ENCODE results near the gene ARHGAP26. TPM values are rescaled to one million over a fixed set of nuclear protein-coding genes. Genes with fewer than 3 reads are reported as not detected.
A peak's percentile ranks its signal among the peaks of the same experiment; 100 is the strongest.

ARHGAP26 gene
- total RNA-seq, 1 donor from 2014 or later, result 7.1 TPM

DNA sequence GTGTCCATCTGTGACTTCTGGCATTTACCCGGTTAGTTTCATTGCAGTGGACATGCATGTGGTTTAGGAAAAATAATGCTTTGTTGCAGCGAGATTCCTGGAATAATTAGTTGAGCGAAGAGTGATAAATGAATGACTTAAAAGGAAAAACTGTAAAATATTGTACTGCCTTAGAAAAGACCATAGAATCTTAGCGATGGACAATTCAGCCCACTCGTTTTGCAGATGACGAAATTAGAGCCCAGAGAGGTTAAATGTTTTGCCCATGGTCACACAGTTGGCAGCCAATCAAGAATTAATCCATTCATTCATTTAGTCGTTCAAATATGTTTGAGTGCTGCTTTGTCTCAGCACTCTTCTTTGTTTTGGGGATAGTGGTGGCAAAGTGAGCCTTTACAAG, 107.9 kb downstream of the ARHGAP26 start:
- no peak for ATAC-seq

DNA sequence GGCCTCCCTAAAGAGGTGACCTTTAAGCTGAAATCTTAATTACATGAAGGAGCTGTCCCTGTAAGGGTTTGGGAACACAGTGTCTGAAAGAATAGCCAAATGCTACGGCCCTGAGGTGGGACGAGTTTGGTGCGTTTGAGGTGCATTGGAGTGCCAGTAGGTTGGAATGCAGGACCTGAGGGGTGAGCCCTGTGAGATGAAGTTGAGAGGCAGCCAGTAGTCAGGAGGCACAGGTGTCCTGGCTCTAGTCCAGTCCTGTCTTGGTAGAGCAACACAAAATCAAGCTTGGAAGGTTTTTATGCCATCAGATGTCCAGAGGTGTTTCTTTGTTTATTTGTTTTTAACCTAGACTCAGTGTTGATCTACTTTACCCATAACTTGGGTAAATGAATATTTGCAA, 108.5 kb downstream of the ARHGAP26 start:
- ATAC-seq, result no peak

DNA sequence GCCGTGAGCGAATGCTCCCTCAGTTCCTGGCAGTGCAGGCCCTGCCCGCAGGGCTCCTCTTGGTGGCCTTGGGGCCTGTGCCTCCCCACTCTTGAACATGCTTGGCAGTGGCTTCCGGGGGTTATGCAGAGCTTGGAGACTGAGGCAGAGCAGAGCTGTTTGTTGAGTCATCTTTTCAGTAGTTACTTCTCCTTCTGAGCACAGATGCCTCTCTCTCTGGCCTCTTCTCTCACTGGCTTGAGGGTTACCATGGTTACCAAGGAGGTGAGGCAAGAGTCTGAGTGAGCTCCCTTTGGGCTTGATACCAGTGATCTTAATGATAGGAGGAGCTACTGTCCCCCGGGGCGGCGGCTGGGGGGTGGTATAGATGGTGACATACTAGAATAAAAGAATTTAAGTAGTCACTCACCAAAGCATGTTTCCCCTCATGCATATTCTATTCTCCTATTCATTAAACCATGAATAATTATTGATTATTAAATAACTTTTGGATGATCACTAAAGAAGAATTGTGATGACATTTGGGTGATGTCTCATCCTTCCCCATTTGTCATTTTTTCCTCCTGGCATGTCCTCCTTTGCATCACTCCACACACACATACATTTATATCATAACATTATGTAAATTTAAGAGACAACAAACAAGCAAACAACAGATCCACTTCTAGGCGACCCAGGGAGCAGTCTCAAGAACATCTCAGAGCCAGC, 111.1 kb downstream of the ARHGAP26 start:
- ATAC-seq, result no peak

DNA sequence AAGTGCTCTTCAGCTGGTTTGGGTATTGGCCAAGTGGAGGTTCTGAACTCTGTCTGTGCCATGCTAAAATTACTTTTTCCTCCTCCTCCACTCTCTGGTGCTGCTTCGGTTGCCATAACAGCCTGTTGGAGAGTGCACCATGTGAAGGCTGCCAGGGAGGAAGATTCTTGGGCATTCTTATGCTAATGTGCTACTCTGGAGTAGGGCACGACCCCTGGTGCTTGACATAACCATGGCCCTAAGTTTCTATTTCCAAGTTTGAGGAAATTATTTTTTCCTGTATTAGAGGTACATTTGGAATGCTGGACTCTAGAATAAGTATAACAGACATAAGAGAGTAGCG, 111.6 kb downstream of the ARHGAP26 start:
- ATAC-seq, result no peak

DNA sequence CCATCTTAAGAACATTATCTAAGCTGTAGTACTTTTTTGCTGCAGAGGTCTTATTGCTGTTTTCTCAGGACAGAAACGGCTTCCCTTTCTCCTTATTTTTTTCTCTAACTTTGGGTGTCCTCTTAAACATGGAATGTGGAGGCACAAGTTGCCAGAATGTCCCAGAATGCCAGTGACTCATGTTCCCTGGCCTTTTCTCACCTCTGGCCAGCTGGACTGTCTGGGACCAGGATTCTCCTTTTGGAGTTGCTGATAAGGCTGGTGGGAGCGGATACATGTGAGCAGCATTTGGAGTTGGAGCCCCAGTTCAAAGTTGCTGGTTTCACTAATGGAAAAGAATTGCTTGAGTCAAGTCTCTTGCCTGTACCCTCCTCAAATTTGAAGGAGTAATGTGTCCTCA, 112.8 kb downstream of the ARHGAP26 start:
- no peak for ATAC-seq

DNA sequence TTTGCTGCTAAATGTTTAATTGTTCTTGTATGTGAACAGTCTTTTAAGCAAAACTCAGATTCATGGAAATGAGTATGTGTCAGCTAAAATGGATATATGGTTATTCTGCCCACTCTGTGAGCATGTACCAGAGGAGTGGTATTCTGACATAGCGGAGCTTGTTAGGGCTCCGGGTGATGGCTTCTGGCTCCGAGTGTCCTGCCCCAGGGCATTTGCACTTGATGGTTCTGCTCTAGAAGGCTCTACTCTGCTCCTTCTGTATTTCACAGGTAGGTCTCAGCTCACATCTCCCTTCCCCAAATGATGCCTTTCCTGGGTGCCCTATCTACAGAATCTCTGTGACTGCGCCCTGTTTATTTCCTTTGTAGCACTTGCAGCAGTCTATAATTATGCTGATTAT, 113.3 kb downstream of the ARHGAP26 start:
- ATAC-seq, result no peak

DNA sequence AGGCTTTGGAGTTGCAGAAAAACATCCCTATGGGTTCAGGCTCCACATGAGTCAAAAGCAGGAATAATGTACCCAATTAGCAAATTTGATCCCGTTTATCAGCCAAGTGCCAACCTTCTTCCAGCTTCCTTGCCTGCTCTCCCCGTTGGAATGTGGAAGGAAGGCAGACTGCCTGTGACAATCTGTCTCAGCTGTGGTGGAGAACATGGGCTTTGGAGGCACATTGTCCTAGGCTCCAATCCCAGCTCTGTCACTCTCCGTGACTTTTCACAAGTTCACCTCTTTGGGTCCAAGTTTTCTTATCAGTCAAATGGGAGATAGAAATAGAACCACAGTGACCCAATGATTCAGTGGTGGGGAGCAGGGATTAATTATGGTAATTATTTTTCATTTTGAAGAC, 113.9 kb downstream of the ARHGAP26 start:
- ATAC-seq, result no peak

DNA sequence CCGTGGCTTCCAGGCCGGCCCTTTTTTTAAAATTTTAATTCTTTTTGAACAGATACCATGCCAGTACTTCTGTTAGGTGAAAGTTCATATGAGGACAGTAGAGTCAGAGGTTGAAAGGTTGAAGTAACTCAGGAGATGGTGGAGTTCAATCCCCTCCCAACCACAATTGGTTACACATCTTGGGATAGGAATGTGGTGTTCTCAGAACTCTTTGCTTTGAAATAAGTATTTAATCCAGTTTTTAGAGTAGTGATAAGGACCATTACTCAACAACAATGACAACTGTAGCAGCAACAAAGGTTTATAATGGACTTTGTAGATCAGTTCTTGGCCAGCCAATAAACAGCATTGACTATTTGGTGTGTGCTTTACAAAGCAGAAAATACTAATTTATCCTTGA, 116.0 kb downstream of the ARHGAP26 start:
- no peak for ATAC-seq

DNA sequence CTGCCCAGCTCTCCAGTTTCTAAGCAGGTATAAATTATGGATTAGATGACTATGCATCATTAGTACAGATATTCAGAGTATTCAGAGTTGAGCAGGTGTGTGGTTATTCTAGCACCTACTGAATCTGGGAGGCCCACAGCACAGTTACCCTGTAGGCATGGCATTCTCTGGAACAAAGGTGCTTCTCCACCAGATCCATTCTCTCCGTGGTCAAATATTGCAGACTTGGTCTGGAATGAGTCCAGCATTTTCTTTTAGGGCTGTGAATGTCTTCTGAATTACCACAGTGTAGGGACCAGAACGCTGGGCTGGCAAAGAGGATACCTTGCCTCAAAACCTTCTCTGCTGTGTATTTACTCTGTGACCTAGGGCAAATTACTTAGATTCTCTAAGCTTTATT, 116.8 kb downstream of the ARHGAP26 start:
- no peak for ATAC-seq

DNA sequence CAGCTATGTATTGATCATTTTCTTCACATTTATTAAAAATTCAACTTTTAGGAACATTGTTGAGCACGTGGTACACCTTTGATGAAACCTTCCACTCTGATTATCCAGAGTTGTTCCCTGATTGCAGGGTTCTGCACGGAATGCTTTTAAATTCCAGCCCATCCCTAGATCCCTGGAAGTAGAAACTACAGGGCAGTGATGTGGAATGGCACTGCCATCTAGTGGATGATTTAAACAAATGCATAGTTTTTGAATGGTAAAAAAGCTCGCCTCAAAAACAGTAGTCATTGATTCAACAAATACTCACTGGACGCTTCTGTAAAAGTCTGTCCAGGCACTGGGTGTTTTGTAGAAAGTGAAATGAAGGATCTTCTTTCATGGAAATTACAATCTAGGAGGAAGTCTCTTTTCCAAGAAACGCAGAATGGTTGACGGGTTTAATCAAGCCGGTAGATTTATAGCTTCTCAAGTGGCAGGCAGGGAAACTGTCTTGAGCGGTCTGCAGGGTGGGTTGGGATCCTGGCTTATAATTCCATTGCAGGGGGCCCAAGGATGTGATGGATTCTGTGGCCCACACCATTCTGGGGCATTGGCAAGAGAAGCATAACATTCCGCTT, 118.4 kb downstream of the ARHGAP26 start:
- peak; percentile 53 for ATAC-seq

DNA sequence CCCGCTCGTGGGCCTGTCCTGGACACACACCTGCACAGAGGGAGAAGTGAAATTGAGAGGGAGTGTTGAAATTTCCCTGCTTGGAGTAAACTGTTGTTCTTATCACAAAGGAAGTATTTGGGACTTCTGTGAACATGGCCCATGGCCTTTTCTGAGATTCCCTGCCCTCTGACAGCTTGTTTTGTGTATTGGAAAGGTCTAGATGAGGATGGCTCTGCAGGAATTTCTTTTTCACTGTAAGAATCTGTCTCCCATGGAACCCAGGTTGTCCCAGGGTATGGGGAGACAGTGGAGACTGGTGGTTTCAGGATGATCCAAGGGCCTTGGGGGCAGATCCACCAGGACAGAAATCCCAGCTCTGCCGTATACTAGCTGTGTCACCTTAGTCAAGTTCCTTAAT, 121.8 kb downstream of the ARHGAP26 start:
- no peak for ATAC-seq

DNA sequence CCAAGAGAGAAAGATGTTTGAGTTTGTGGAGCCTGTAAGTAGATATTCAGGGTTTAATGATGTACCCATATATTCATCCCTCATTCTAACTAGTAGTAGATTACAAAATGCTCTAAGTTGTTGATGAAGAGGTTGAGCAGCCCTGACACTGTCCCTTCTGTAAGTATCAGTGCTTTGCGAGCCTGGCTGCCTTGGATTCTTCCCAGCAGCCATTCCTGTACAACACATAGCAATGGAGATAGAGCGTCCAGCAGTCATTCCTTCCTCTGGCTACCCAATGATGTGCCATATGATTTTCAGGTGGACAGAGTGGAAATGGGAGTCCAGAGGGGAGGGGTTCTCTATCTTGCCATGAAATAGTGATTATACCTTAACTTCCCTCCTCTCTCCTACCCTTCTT, 124.1 kb downstream of the ARHGAP26 start:
- no peak for ATAC-seq

DNA sequence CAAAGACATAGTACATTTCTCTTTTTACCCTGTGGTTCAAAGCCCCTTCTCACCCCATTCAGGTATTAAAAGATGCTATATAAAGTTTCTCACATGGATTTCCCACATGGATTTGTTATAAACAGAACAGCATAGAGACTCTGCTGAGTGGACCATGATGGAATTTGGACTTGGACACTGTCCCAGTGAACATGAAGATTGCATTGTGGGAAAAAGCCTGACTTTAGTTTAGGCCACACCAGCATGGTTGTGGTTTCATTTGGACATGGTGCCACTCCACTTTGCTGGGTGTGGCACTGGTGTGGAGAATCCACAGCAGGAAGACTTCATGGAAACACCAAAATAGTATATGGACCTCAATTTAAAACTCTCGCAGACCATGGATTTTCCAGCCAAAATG, 124.6 kb downstream of the ARHGAP26 start:
- ATAC-seq, result no peak

DNA sequence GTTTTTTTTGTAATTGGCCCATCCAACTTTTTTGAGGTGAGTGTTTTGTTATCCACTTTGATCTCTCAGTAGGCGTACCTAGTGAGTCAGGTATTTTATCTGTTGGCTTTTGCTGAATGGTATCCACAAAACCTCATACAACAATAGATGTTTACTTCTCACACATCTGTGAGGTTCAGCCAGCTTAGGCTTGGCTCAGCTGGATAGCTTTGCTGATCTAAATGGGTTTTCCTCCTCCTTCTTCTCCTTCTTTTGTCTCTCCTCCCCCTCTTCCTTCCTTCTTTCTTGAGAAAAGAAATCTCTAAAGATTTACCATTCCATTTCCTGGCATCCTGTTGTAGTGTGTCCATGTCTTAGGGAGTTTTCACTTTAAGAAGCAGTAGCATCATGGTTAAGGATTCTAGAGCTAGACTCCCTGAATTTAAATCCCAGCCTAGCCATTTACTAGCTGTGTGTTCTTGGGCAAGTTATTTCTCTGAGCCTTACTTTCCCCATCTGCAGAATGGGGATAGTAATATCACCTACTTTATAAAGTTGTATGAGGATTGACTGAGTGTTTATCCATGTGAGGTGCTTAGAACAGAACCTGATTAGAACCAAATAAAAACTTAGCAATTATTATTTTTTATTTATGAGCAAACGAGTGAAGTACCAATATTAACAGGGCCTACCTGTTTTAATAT, 126.3 kb downstream of the ARHGAP26 start:
- no peak for ATAC-seq

DNA sequence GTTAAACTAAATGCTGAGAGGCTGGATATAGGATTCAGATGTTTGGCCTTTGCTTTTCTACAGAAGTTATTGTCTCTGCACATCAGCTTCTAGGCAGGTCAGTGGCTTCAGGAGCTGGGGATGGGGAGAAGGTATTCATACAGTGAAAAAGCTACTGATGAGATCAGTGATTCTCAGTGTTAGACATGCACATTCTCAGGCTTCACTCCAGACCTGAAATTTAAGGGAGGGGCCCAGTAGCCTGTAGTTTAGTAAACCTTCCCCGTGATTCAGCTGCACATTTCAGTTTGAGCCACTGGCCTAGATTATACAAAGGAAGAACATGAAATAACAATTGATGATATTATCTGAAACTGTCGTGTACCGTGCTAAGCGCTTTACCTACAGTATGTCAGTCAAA, 127.2 kb downstream of the ARHGAP26 start:
- no peak for ATAC-seq

DNA sequence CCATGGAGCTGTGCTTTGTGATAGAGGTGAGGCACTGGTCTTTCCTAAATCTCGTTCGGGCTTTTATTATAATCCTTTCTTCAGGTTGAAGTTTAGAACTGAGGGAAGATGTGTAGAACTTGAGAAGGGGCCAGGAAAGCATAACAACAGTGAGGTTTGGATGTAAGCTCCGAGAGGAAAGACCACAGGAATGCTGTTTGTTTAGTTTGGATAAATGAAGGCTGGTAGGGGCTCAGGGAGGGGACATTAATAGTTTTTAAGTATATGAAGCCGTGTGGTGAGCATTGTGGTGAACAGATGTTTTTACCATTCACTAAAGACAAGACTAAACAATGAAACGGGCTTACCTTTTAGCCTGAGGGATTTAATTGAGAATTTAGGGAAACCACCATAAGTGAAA, 130.8 kb downstream of the ARHGAP26 start:
- no peak for ATAC-seq

DNA sequence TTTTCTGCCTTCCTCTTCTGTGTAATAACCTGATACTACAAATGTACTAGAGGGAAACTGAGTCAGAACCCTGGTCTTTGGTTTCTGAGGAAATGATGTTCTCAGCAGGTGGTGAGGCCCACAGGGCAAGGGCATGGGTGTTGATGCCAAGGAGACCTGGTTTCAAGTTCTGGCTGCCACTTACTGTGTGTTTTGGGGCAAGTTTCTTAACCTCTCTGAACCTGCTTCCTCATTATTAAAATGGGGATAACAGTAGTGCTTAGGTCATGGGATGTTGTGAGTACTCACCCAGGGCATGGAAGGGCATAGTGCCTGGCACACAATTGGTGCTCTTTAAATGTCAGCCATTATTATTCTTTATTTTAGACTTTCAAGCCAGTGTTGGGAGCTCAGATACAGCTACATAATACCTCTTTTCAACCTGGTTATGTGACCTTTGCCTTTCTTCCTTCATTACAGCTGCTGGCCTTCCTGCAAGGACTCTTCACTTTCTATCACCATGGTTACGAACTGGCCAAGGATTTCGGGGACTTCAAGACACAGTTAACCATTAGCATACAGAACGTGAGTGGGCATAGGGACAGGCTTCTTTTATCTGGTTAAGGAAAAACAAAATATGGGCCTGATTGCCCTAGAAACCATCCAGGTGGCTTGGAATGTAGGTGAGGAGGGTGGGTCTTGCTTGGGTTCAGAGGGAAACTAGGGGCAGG, 131.5 kb downstream of the ARHGAP26 start:
- no peak for ATAC-seq

DNA sequence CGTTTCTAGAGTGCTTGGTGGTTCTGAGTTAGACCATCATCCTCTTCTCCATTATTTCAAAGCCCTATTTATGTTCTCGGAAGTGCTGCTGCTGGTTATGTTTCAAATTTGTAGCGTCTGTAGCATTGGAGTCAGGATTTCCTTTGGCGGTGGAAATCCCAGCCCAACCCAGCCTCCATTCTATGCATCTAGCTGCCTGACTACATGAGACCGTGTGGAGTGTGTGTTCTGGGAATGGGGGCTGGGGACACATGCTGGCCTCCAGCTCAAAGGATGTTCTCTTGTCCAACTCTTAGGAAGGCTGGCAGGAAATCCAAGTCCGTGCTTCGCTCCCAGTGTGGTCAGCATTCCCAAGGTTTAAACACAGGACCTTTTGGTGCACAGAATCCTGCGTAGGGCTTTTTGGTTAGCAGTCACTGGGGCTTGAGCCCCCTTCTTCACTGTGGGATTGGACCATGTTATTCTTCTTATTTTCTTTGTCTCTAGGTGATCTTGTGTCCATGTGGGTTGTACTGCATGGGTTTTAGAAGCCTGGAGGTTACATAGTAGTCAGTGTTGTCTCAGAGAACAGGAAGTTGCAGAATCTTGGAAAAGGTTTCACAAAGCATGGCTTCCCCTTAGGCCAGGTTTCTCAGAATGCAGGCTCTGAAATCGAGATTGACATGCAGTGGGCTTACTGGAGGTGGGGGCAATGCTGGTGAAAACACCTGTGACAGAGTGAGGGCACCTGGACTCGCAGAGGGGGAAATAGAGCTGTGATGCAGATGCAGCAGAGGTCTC, 132.2 kb downstream of the ARHGAP26 start:
- ATAC-seq, result no peak

DNA sequence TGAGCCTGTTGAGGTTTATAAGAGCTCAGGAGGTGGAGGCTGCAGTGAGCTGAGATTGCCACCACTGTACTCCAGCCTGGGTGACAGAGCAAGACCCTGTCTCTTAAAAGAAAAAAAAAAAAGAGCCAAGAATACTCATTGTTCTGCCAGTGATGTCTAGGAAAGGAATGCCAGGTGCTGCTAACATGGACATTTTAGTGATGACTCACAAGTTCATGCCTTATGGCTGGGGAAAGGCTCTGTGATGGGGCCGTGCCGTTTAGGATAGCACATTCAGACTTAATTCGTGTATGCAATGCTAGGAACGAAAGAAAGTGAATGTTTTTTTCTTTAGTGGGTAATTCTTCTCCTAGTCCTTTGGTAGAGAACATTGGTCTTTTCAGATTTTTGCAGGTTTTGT, 134.2 kb downstream of the ARHGAP26 start:
- peak; percentile 64 for ATAC-seq

DNA sequence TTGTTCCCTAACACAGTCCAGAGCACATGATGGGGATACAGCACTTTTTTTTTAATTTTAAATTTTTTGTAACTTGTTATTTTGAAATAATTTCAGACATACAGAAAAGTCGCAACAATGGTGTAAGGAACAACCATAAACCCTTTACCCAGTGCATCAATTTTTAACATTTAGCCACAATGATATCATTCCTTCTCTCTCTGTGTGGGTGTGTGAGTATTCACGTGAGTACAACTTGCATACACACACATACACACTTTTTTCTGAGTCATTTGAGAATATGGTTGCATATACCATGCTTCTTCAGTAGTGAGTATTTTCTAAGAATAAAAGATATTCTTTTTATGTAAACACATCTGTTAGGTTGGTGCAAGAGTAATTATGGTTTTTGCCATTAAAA, 135.2 kb downstream of the ARHGAP26 start:
- ATAC-seq, result no peak

DNA sequence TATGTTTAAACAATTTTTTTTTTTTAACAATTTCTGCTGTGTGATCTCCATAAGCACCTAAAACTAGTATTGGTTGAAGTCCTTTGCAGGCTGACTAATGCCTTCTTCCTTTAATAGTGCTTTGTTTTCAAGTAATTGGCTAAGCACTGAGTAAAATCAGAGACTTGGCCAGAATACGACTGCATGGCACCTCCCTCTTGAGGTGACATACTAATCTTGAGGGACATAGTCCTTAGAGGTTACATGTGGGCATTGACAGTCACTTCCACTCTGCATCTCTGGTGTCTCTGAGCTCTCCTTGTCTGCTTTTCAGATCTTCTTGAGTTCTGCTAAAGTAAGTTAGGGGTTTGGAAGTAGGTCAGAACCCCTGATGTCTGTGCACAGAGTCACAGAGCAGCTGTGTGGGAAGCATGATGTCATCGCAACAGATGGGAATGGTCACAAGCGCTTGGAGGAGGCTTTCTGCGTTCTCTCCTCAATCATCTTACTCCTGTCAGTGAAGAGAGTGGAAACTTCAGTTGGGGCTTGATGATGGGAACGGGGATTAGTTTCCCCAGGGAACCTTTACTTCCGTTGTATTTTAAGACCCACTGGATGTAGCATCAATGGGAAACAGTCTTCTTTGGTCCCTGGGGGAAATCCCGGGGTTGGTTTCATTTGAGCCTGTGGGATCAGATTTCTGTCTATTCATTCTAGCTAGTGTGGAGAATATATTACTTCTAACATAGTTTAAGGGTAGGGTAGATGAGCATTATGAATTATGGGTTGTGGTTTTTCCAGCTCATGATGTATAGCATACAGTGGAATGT, 136.9 kb downstream of the ARHGAP26 start:
- ATAC-seq, result no peak

DNA sequence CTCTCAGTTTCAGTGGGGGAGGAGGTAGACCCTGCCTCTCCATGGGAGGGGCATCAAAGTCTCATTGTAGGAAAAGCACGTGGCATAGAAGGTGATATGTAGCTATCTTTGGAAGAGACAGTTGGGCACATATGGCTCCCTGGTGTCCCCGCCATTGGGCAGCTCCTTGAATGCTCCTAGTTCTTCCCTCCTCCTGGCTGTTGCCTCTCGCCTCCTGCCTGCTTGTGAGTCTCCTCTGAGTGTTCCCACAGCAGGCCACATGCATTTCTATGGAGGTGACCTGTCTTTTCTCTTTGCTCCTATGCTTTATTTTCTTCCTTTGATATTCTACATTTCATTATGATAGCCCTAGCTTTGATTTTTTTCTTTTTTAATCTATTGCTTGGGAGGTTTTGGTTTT, 138.5 kb downstream of the ARHGAP26 start:
- no peak for ATAC-seq

All from esophagus mucosa (tissue), 1 donor.